ENCODE measurements around the gene PKD1.

DNA sequence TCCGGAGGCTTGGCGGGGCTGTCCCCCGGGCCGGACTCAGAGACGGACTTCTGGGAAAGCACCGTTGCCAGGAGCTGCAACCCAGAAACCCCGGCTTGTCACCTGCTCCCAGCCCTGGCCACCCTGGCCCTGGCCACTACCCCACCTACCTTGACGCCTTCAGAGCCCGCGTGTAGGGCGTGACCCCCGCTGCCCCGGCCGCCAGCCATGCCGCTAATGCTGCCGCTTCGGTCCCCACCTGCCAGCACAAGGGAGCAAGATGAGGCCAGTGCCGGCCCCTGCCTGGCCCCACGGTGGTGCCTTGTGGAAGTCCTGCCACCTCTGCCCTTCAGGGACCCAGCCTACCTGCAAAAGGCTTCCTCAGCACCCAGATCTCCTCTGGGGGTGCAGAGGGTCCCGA is 49.3 kb upstream of the PKD1 start:
- TF ChIP-seq, protein P1, sequence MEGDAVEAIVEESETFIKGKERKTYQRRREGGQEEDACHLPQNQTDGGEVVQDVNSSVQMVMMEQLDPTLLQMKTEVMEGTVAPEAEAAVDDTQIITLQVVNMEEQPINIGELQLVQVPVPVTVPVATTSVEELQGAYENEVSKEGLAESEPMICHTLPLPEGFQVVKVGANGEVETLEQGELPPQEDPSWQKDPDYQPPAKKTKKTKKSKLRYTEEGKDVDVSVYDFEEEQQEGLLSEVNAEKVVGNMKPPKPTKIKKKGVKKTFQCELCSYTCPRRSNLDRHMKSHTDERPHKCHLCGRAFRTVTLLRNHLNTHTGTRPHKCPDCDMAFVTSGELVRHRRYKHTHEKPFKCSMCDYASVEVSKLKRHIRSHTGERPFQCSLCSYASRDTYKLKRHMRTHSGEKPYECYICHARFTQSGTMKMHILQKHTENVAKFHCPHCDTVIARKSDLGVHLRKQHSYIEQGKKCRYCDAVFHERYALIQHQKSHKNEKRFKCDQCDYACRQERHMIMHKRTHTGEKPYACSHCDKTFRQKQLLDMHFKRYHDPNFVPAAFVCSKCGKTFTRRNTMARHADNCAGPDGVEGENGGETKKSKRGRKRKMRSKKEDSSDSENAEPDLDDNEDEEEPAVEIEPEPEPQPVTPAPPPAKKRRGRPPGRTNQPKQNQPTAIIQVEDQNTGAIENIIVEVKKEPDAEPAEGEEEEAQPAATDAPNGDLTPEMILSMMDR (IDR thresholded peaks at IDR 0.05; ENCODE audit: low read depth, low read length) = no peak
- TF ChIP-seq POLR2A (IDR thresholded peaks at IDR 0.05; ENCODE audit: extremely low read depth, insufficient read length) = no peak

Measured in NB4 (cell line).